HG02938 (cell line): Measurements from ENCODE around the gene CFAP221.
A peak's percentile ranks its signal among the peaks of the same experiment; 100 is the strongest.
"Not testable (repeated sequence)": the region's sequence is repeated elsewhere in the genome, so short reads cannot be mapped to it uniquely, and the experiment has no call there.

Source experiments
- ATAC-seq: cut with Tn5 transposase; IDR thresholded peaks from one replicate; pipeline ENCODE4 v1.9.1; 2021; ENCODE audit warnings: mild to moderate bottlenecking, moderate library complexity; ENCODE audit not compliant: unreplicated experiment

CFAP221 gene

DNA sequence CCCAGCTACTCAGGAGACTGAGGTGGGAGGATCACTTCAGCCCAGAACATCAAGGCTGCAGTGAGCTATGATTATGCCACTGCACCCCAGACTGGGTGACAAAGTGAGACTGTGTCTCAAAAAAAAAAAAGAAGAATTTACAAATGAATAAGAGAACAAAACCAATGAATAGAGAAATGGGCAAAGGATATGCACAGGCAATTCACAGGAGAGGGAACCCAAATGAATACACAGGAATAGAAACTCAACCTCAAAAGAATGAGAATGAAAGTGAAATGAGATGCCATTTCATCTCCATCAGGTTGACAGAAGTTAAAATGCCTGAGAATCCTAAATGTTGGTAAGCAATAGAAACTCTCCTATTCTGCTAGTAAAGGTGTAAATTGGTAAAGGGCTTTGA, 40.2 kb downstream of the CFAP221 start:
- no peak for ATAC-seq

GRCh38 chr2:119586085-119586484, 41.8 kb downstream of the CFAP221 start:
- no peak for ATAC-seq

DNA sequence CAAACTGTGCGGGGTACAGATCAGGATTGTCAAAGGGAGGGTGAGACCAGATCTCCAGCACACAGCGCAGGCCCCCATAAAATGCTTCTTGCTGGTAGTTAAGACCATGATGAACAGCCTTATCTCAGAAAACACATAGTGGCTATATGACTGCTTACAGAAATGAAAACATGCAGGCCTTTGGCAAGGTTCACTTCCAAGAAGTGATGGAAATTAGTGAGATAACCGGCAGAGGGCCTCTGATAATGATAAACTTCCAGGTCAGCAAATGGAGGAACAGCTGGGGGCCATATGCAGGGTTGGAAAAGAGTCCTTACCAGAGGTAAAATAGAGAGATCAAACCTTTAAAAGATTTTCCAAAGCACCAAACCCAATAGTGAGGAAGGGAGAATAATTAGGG, 46.6 kb downstream of the CFAP221 start:
- no peak for ATAC-seq

DNA sequence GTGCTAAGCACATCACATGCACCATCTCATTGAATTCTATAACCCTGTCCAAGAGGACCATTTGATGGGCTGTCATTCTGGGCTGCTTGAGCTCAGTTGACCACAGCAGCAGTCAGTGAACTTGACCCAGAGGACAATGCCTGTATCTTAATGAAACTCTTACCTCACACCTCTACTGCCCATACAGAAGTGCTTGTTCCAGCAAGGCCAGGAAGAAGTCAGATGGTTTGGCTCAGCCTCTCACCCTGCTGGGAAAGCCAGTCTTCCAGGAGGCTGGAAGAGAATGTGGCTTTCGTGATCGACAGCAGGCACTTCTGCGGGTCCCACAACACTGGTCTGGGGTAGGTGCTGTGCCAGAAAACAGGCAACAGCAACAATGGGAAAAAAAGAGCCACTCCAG, 47.3 kb downstream of the CFAP221 start:
- no peak for ATAC-seq

- ATAC-seq, result no peak
Observed at GRCh38 chr2:119592436-119592835, 48.2 kb downstream of the CFAP221 start.

- no peak for ATAC-seq
Observed at GRCh38 chr2:119596638-119597037, 52.4 kb downstream of the CFAP221 start.

GRCh38 chr2:119598596-119599263, 54.5 kb downstream of the CFAP221 start:
- no peak for ATAC-seq

DNA sequence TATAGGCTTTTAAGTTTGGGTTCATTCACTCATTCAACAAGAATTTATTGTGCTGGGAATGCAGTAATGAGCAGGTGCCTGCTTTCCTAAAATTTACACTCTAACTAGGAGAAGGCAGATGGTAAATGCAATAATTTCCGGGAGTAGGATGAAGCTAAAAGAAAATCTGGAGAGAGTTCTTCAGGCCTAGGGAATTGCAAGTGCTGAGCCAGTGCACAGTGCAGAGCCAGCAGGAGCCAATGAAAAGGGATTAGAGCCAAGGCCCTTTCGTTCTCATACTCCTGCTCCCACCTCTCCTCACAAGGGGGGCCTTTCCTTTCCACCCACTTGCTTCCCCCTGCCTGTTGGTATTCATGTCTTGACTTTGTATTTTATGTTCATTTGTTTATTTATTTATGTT, 55.1 kb downstream of the CFAP221 start:
- ATAC-seq, result no peak

GRCh38 chr2:119605096-119605495, 60.8 kb downstream of the CFAP221 start:
- no peak for ATAC-seq

- no peak for ATAC-seq
Observed at GRCh38 chr2:119606674-119607073, 62.4 kb downstream of the CFAP221 start.

DNA sequence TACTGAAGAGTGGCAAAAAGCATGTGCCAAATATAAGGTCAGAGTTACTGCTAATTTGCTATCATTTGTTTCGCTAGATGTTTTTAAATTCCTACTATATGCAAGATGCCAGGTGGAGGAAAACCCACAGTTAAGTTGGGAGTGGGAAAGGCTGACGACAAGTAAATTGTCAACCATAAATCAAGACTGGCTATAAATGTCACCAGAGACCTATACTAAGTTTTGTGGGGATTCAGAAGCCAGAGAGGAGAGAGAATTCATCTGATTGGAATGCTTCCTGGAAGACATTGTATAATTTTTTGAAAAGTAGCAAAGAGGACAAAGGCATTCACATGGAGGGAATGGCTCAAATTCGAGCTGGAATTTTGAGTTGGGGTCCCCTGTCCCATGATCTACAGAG, 64.3 kb downstream of the CFAP221 start:
- no peak for ATAC-seq

DNA sequence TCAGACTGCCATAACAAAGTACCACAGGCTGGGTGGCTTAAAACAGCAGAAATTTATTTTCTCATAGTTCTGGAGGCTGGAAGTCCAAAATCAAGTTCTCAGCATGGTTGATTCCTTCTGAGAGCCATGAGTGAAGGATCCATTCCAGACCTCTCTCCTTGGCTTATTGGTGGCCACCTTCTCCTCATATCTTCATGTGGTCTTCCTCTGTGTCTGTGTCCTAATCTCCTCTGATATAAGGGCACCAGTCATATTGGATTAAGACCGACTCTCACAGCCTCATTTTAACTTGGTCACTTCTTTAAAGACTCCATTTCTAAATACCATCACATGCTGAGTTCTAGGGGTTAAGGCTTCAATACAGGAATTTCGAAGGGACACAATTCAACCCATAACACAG, 65.1 kb downstream of the CFAP221 start:
- no peak for ATAC-seq

DNA sequence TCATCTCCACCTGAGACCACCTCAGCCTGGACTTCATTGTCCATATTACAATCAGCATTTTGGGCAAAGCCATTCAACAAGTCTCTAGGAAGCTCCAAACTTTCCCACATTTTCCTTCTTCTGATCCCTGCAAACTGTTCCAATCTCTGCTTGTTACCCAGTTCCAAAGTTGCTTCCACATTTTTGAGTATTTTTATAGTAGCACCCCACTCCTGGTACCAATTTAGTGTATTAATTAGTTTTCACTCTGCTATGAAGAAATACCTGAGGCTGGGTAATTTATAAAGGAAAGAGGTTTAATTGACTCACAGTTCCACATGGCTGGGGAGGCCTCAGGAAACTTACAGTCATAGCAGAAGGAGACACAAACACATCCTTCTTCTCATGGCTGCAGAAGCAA, 69.9 kb downstream of the CFAP221 start:
- ATAC-seq, result not testable (repeated sequence)

- no peak for ATAC-seq
Observed at GRCh38 chr2:119616421-119616820, 72.2 kb downstream of the CFAP221 start.

DNA sequence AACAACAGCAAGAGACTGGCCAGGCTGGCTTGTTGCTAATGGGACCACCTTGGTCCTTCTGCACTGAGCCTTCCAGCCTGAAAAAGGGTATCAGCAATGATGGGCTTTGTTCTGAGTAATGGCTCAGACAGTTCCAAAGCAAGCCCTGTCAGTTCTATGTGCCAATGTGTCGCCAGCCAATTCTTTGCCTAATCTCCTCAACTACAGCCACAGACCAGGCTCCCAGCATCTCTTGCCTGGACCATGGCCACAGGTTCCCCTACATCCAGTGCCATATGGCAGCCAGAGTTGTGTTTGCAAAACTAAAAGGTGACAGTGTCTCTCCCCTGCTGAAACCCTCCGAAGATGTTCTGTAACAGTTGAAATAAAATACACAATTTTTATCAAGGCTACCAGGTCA, 73.2 kb downstream of the CFAP221 start:
- ATAC-seq, result no peak

DNA sequence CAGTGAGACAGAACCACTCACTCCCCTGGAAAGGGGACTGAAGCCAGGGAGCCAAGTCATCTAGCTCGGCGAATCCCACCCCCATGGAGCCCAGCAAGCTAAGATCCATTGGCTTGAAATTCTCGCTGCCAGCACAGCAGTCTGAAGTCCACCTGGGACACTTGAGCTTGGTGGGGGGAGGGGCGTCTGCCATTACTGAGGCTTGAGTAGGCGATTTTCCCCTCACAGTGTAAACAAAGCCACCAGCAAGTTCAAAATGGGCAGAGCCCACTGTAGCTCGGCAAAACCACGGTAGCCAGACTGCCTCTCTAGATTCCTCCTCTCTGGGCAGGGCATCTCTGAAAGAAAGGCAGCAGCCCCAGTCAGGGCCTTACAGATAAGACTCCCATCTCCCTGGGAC, 74.5 kb downstream of the CFAP221 start:
- ATAC-seq, result not testable (repeated sequence)

DNA sequence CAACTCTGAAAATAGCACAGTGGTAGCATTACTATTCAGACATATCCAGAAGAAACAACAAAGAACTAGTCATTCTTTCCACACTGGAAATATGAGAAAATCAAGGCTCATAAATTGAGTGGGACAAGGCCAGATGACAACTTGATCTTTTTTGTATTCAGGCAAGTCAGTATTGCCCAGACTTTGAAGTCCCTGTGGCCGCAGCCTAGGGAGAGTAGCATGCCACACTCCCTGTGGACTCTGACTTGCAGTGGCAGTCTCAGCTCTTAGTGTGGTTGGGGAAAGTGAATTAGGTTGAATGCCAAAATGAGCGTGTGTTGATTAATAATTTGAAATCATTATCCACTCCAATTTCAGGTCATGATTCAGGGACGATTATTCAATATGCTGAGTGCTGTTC, 81.0 kb downstream of the CFAP221 start:
- no peak for ATAC-seq

- ATAC-seq, result no peak
Observed at GRCh38 chr2:119629323-119629825, 85.1 kb downstream of the CFAP221 start.

- peak; percentile 77 for ATAC-seq
Observed at GRCh38 chr2:119630121-119630520, 85.9 kb downstream of the CFAP221 start.

DNA sequence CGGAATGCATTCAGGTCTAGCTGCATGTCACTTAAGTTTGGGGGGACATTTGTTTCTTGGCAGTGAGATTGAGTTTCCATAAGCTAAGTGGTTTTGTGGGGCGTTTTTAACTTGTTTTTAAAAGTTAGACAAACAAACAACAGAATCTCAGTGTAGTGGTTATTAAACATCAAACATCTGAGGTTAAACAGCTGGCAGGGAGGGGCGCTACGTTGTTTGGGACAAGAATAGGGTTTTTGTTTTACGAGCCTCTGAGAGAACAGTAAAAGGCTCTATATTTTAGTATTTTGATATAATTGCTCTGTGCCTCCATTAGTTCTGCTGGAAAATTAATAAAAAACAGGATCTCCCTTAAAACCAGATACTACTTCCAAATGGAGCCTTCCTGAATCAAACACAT, 93.1 kb downstream of the CFAP221 start:
- ATAC-seq, result no peak

GRCh38 chr2:119638246-119638645, 94.0 kb downstream of the CFAP221 start:
- ATAC-seq, result no peak

- no peak for ATAC-seq
Observed at GRCh38 chr2:119638685-119639554, 94.7 kb downstream of the CFAP221 start.
